ENCODE data around the gene CRYGN. TPM values are rescaled to one million over a fixed set of nuclear protein-coding genes. Genes with fewer than 3 reads are reported as not detected.
A peak's percentile ranks its signal among the peaks of the same experiment; 100 is the strongest.

The CRYGN gene
- 2.5 and 3.2 TPM in 2 replicates for total RNA-seq
- long read RNA-seq = 0 reads

GRCh38 chr7:151439855-151440798 lies at the start of gene CRYGN:
CRYGN (minus strand) TSS chr7:151440141; CDS start chr7:151439917, 224 bp downstream.
- H3K27me3 Mint-ChIP-seq = peaks cover 24% of the 10 kb centered on the region
- no peaks in the 10 kb centered on the region for H3K36me3 Mint-ChIP-seq (ENCODE audit: insufficient read depth)
- H3K9me3 Mint-ChIP-seq (ENCODE audit: low read depth) = no peaks in the 10 kb centered on the region
- peak; percentile 34 for DNase-seq (ENCODE audit: low spot score, unreplicated experiment)
- H3K4me1 Mint-ChIP-seq (ENCODE audit: low read depth) = peaks cover 3% of the 10 kb centered on the region
- no peak within 1 kb of the TSS for H3K27ac Mint-ChIP-seq
- TF ChIP-seq CTCF (IDR thresholded peaks at IDR 0.05; ENCODE audit: unreplicated experiment) = peak; percentile 25
- peak within 1 kb of the TSS; percentile 61 for H3K4me3 Mint-ChIP-seq (ENCODE audit: low read depth)

- no peak for DNase-seq (ENCODE audit: low spot score, unreplicated experiment)
- Mint-ChIP-seq H3K36me3 (ENCODE audit: insufficient read depth) (peaks cover 11% of the 10 kb centered on the region), H3K27me3 (no peaks in the 10 kb centered on the region), H3K27ac (no peak overlapping the region), H3K4me3 (ENCODE audit: low read depth) (no peak overlapping the region), H3K9me3 (ENCODE audit: low read depth) (no peaks in the 10 kb centered on the region), H3K4me1 (ENCODE audit: low read depth) (peaks cover 15% of the 10 kb centered on the region)
- no peak for TF ChIP-seq CTCF (IDR thresholded peaks at IDR 0.05; ENCODE audit: unreplicated experiment)
Measured at GRCh38 chr7:151489498-151489897, 49.6 kb upstream of the CRYGN start.

- Mint-ChIP-seq H3K27ac (no peak overlapping the region), H3K9me3 (ENCODE audit: low read depth) (no peaks in the 10 kb centered on the region), H3K4me3 (ENCODE audit: low read depth) (no peak overlapping the region), H3K27me3 (no peaks in the 10 kb centered on the region), H3K4me1 (ENCODE audit: low read depth) (peaks cover 5% of the 10 kb centered on the region), H3K36me3 (ENCODE audit: insufficient read depth) (peaks cover 13% of the 10 kb centered on the region)
- DNase-seq (ENCODE audit: low spot score, unreplicated experiment) = no peak
- no peak for TF ChIP-seq CTCF (IDR thresholded peaks at IDR 0.05; ENCODE audit: unreplicated experiment)
Measured at GRCh38 chr7:151488096-151488495, 48.2 kb upstream of the CRYGN start.

- H3K4me1 Mint-ChIP-seq (ENCODE audit: low read depth) = peaks cover 5% of the 10 kb centered on the region
- H3K9me3 Mint-ChIP-seq (ENCODE audit: low read depth) = no peaks in the 10 kb centered on the region
- H3K27ac Mint-ChIP-seq = no peak overlapping the region
- H3K4me3 Mint-ChIP-seq (ENCODE audit: low read depth) = no peak overlapping the region
- peaks cover 15% of the 10 kb centered on the region for H3K36me3 Mint-ChIP-seq (ENCODE audit: insufficient read depth)
- no peaks in the 10 kb centered on the region for H3K27me3 Mint-ChIP-seq
- no peak for DNase-seq (ENCODE audit: low spot score, unreplicated experiment)
- TF ChIP-seq CTCF (IDR thresholded peaks at IDR 0.05; ENCODE audit: unreplicated experiment) = no peak
Measured at GRCh38 chr7:151487228-151487627, 47.3 kb upstream of the CRYGN start.

GRCh38 chr7:151486074-151486473 lies 46.1 kb upstream of the CRYGN start:
- no peak for TF ChIP-seq CTCF (IDR thresholded peaks at IDR 0.05; ENCODE audit: unreplicated experiment)
- Mint-ChIP-seq H3K4me1 (ENCODE audit: low read depth) (peaks cover 5% of the 10 kb centered on the region), H3K36me3 (ENCODE audit: insufficient read depth) (peaks cover 17% of the 10 kb centered on the region), H3K4me3 (ENCODE audit: low read depth) (no peak overlapping the region), H3K27ac (no peak overlapping the region), H3K9me3 (ENCODE audit: low read depth) (no peaks in the 10 kb centered on the region), H3K27me3 (no peaks in the 10 kb centered on the region)
- DNase-seq (ENCODE audit: low spot score, unreplicated experiment) = no peak
